ENCODE measurements around the gene TMEM267.

GRCh38 chr5:43498581-43498980 lies 14.9 kb upstream of the TMEM267 start:
- no peak for TF ChIP-seq POLR2A (IDR thresholded peaks at IDR 0.05)
- TF ChIP-seq, protein P1, sequence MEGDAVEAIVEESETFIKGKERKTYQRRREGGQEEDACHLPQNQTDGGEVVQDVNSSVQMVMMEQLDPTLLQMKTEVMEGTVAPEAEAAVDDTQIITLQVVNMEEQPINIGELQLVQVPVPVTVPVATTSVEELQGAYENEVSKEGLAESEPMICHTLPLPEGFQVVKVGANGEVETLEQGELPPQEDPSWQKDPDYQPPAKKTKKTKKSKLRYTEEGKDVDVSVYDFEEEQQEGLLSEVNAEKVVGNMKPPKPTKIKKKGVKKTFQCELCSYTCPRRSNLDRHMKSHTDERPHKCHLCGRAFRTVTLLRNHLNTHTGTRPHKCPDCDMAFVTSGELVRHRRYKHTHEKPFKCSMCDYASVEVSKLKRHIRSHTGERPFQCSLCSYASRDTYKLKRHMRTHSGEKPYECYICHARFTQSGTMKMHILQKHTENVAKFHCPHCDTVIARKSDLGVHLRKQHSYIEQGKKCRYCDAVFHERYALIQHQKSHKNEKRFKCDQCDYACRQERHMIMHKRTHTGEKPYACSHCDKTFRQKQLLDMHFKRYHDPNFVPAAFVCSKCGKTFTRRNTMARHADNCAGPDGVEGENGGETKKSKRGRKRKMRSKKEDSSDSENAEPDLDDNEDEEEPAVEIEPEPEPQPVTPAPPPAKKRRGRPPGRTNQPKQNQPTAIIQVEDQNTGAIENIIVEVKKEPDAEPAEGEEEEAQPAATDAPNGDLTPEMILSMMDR (IDR thresholded peaks at IDR 0.05): no peak
- TF ChIP-seq EP300 (IDR thresholded peaks at IDR 0.05): no peak
